ENCODE data around the gene SLC2A11.

SLC2A11 gene

DNA sequence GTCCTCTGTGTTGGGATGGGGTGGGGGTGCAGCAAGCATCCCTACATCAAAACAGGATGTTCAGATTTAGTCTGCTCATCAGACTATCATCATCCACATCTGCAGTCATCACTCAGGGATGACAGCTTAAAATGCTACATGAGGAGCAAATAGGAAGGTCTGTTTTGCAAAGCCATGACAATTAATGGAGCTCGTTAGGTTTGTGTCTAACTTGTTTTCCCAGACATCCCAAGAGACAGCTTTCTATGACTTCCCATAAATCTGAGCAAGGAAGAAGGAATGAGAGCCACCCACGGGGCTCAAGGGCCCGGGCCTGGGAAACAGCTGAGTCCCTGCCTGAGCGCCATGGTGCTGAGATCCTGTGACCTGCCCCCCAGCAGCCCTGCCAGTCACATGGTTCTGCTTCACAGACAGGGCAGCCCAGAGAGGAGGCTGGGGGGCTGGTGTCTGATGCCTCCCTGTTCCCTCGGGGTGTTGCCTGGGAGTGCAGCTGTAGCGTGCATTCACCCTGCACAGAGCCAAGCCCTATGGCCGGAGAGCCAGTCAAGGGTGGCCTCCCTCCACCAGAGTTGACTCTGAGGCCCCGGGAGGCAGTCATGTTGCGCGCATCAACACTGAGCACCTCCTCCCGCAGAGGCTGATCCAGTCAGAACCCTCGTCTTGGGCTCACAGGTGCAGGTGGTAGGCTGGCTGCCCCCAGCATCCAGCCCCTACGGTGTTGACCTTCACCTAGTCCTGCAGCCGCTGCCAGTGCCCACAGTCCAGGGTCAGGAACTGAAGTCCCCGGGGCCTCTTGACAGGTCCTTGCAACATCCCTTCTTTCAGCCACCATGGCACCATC lies 30.9 kb upstream of the SLC2A11 start:
- no peak for DNase-seq (ENCODE audit: low read depth)
- H3K4me3 ChIP-seq (ENCODE audit: control insufficient read depth, low read depth, low read length) = no peak overlapping the region
- TF ChIP-seq CTCF (IDR thresholded peaks at IDR 0.05; ENCODE audit: control insufficient read depth, insufficient read depth, low read depth, low read length, missing control alignments) = no peak

GRCh38 chr22:23827351-23827995 lies 30.2 kb upstream of the SLC2A11 start:
- no peak for TF ChIP-seq CTCF (IDR thresholded peaks at IDR 0.05; ENCODE audit: control insufficient read depth, insufficient read depth, low read depth, low read length, missing control alignments)
- no peak overlapping the region for H3K4me3 ChIP-seq (ENCODE audit: control insufficient read depth, low read depth, low read length)
- no peak for DNase-seq (ENCODE audit: low read depth)

GRCh38 chr22:23828800-23829680 lies 28.6 kb upstream of the SLC2A11 start:
- no peak for DNase-seq (ENCODE audit: low read depth)
- TF ChIP-seq CTCF (IDR thresholded peaks at IDR 0.05; ENCODE audit: control insufficient read depth, insufficient read depth, low read depth, low read length, missing control alignments) = no peak
- no peak overlapping the region for H3K4me3 ChIP-seq (ENCODE audit: control insufficient read depth, low read depth, low read length)

DNA sequence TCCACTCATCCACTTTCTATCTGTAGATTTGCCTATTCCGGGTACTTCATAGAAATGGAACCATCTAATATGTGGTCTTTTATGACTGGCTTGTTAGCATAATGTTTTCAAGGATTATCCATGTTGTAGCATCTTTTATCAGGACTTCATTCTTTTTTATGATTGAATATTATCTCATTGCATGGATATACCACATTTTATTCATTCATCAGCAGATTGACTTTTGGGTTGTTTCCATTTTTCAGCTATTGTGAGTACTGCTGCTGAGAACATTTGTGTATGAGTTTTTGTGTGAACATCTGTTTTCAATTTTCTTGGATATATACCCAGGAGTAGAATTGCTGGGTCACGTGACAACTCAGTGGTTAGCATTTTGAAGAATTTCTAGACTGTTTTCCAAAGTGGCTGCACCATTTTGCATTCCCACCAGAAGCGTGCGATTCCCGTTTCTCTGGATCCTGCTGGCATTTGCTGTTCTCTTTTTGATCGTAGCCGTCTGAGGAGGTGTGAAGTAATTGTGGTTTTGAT lies 27.8 kb upstream of the SLC2A11 start:
- peak; percentile 85 for DNase-seq (ENCODE audit: low read depth)
- no peak for TF ChIP-seq CTCF (IDR thresholded peaks at IDR 0.05; ENCODE audit: control insufficient read depth, insufficient read depth, low read depth, low read length, missing control alignments)
- H3K4me3 ChIP-seq (ENCODE audit: control insufficient read depth, low read depth, low read length) = no peak overlapping the region

- no peak overlapping the region for H3K4me3 ChIP-seq (ENCODE audit: control insufficient read depth, low read depth, low read length)
- no peak for DNase-seq (ENCODE audit: low read depth)
- TF ChIP-seq CTCF (IDR thresholded peaks at IDR 0.05; ENCODE audit: control insufficient read depth, insufficient read depth, low read depth, low read length, missing control alignments) = no peak
Observed at GRCh38 chr22:23831261-23831660, 26.4 kb upstream of the SLC2A11 start.

GRCh38 chr22:23831781-23832180 lies 25.9 kb upstream of the SLC2A11 start:
- H3K4me3 ChIP-seq (ENCODE audit: control insufficient read depth, low read depth, low read length) = no peak overlapping the region
- no peak for DNase-seq (ENCODE audit: low read depth)

More at GRCh38 chr22:23831781-23832180, 25.9 kb upstream of the SLC2A11 start:
- TF ChIP-seq CTCF (IDR thresholded peaks at IDR 0.05; ENCODE audit: control insufficient read depth, insufficient read depth, low read depth, low read length, missing control alignments) = no peak
